Fibroblast of mammary gland (primary cell): ENCODE results near the gene KANK4.
A peak's percentile ranks its signal among the peaks of the same experiment; 100 is the strongest.

Experiments used
- DNase-seq: peaks from one replicate; pipeline ENCODE4 v3.0.0-alpha.2; 2010; ENCODE audit warnings: low read depth
- H3K4me3 ChIP-seq: 2 replicates; pipeline ENCODE4 v1.5.1; 2011; ENCODE audit warnings: low read depth, mild to moderate bottlenecking, low read length, moderate library complexity; ENCODE audit not compliant: control insufficient read depth
- CTCF ChIP-seq: conservative IDR thresholded peaks from 2 replicates; pipeline ENCODE4 v1.5.1; 2011; ENCODE audit warnings: low read depth, low read length, inconsistent platforms; ENCODE audit not compliant: control insufficient read depth, insufficient read depth

The KANK4 gene

DNA sequence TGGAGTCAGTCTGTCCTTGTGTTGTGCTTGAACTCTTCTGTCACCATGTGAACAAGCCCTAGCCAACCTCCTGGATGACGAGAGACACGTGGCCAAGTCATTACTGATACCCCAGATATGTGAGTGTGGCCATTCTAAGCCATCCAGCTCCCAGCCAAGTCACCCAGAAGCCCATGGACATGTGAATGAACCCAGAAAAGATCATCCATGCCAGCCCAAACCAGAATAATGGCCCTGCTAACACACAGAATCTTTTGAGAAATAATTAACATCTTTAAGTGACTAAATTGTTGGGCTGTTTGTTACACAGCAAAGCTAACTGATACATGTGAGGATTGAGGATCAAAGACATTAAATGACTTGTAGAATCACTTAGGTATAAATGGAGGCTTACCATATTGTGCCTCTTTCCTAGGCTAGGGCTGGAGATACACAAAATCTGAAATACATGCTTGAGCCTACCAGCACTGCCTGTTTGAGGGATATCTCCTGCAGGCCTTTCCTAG is 38.2 kb downstream of the KANK4 start:
- no peak for DNase-seq
- TF ChIP-seq CTCF = no peak
- no peak overlapping the region for H3K4me3 ChIP-seq

- TF ChIP-seq CTCF = no peak
- DNase-seq = peak; percentile 16
- no peak overlapping the region for H3K4me3 ChIP-seq
These were observed 39.1 kb downstream of the KANK4 start for GRCh38 chr1:62280150-62280549.

- TF ChIP-seq CTCF = no peak
- no peak overlapping the region for H3K4me3 ChIP-seq
- no peak for DNase-seq
These were observed 42.4 kb downstream of the KANK4 start for GRCh38 chr1:62276791-62277190.

DNA sequence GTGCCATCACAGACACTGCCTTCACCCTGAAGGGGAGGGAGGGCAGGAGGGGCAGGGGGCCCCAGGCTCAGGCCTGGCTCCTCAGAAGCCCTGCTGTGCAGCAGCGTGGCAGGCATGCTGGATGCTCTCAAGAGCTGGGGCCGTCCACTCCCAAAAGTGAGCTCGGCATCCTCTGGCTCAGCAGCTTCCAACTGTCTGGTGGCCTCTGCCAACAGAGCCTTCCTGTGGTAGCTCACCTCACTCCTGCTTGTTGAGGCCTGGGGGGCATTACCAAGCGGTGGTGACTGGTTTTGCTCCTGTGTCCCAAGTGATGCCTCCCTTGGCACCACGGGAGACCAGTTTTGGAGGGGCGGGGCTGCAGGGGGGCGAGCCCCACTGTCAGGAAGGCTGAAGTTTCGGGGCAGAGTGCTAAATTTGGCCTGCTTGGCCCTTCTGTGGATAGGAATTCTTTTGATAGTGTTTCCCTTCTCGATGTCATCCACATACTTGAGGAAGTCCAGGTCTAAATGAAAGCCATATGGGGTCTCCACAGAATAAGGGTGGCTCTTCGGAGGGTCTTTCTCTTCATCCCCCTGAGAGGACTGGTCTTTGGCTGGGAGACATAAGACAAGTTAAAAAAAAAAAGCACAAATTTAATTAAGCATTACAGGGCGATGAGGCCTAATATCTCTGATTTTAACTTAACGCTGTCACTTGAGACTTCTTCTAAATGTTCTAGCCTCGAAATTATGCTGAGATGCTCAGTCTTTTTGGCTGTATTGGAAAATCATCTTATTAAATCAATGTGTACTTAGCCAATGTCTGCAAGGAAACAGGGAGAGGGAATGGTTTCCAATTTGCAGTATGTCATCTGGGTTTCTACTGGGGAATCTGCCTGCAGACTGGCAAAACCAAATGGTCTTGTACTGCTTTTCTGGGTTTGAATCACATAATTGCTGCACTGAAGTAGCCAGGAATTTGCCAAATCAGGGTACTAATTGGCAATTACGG is 44.4 kb downstream of the KANK4 start:
- no peak for TF ChIP-seq CTCF
- no peak overlapping the region for H3K4me3 ChIP-seq
- DNase-seq = no peak

- H3K4me3 ChIP-seq = no peak overlapping the region
- TF ChIP-seq CTCF = no peak
- no peak for DNase-seq
These were observed 45.3 kb downstream of the KANK4 start for GRCh38 chr1:62273953-62274352.

GRCh38 chr1:62271948-62272728 is 47.1 kb downstream of the KANK4 start:
- no peak for DNase-seq
- no peak overlapping the region for H3K4me3 ChIP-seq
- TF ChIP-seq CTCF = no peak
